Measurements from ENCODE around the gene NKAIN4.

GRCh38 chr20:63276956-63277355 is 22.7 kb upstream of the NKAIN4 start:
- TF ChIP-seq POLR2A (IDR thresholded peaks at IDR 0.05) (no peak), POLR2AphosphoS5 (IDR thresholded peaks at IDR 0.05) (no peak), CTCF (IDR thresholded peaks at IDR 0.05) (no peak), EP300 (IDR thresholded peaks at IDR 0.05; ENCODE audit: low read depth) (no peak)

All from transverse colon (tissue), 4 donors.